Measurements from ENCODE around the gene FNTB.
A peak's percentile ranks its signal among the peaks of the same experiment; 100 is the strongest.
"Not testable (repeated sequence)": the region's sequence is repeated elsewhere in the genome, so short reads cannot be mapped to it uniquely, and the experiment has no call there.

FNTB gene

DNA sequence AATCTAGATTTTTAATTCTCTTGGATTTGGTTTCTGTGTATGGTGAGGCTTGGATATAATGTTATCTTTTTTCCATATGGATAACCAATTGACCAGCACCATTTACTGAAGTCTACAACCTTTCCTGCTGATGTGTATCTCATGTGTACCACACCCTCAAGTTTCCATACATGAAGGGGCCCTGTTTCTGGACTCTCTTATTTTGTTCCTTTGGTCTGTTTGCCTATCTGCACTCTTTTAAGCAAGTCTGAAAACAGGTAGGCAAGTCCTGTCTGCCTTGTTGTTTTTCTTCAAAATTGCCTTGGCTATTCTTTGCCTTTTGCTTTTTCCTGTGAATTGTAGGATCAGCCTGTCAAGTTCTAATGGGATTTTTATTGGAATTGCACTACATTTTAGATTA lies 71.0 kb downstream of the FNTB start:
- no peak for DNase-seq

DNA sequence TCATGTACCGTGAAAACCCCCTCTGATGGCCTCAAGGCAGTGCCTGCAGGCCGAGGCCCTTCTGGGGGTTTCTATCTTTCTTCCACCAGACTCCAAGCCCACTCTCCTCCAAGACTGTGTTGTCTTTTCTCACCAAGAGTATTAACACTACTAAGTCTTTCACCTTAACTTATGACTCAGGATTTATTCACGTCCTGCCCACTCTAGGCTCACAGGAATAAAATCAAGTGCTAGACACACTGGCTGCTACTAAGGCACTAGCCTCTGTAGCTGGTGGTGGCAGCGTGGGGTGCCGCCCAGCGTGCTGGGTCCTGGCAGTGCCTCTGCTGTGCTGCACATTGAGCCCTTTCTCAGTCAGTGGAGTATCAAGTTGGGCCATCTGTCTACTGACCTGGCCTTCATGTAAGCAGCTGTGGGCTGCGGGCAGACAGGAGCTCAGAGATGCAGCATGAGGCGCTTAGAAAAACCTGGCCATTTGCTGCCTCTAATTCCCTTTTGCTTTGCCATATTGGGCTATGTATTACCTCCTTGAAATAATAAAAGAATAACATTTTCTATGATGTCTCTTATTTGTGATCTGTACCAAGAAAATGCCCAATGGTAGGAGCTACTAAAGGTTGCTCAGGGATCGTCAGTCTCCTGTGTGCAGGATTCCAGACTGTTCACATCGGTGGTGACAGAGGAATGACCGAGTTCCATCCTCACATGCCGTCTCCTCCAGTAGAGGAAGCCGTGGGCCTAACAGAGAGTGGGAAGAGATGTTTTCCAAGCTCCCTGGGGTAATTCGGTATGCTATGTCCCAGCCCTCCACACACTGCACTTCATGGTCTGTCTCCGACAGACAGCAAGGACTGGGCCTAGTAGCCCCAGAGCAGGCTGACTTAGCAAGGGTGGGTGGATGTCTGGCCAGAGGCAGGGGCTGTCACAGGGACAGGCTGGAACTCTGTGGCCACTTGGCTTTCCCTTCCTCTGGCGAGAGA lies 75.7 kb downstream of the FNTB start:
- DNase-seq: no peak

DNA sequence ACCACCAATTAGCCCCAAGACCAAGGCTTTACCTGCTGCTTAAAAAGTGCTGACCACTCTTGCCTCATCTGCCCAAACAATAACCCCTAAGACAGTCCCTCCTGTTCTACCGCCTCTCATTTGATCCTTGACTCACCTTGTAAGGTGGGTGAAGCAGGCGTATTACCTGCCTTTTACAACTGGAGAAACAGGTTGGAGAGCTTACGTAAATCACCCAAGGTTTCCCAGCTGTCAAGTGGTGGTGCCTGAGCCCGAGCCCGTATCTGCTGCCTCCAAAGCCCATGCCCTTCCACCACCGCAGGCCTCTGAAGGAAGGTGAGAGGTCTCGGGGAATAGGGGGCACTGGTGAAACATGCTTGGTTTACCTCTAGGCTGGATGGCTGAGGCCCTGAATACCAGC lies 79.0 kb downstream of the FNTB start:
- no peak for DNase-seq

DNA sequence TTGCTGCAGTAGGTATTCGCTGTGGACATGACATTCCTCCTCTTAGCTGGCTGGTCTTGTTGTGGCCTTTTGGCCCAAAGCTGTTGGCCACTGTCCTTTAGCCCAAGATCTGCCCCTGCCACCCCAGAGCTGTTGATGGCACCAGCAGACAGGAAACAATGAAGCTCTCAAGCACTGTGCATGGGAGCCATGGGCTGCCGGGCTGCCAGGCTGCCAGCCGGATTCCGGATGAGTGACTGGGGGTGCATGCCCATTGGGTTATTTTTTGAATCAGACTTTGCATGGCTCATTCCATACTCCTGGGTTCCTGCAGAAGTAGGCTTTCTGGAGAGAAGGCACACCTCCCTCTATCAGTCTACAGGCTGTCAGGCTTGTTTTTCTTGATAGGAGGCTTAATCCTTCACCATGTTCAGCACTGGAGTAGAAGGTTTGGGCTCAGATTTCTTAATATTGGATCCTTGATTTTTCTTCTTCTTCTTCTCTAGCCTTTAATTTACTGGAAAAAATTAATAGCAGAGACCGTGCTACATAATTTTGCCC lies 83.2 kb downstream of the FNTB start:
- no peak for DNase-seq

DNA sequence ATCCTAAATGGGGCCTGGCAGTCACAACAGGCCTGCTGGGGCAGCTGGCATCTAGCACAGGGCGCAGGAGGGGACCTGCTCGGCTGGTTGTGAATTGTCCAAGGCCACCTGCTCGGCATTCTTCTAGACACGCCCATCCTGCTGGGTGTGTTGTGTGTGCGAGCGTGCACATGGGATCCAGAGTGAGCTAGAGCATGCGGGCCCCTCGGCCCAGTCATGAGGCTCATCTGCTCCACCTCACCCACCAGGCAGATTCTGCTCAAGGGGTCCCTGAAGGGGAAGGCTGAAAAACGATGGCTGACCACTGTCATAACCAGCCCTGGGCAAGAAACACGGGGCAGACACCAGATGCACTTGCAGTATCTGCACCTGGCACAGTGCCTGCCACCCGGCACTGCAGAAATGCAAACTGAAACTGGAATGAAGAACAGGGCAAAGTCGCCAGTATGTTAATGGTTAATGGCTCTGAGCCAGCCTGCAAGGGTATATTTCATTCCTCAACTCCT lies 83.8 kb downstream of the FNTB start:
- DNase-seq: peak; percentile 97

DNA sequence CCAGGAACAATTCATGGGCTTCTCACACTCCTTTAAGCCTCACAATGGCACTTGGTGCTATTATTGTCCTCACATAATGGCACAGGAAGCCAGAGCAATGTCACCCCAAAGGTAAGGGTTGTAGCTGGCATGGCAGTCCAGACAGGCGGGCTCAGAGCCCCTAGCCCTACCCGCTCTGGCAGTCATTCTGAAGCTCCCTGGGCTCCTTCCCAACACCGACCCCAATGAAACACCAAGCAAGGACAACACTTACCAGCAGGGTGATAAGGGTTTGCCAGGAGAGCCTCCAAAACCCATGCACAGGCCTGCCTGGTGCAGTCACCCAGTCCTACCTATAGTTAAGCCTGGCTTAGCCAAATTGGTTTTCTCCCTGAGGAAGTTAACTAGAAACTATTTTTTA lies 84.8 kb downstream of the FNTB start:
- no peak for DNase-seq

DNA sequence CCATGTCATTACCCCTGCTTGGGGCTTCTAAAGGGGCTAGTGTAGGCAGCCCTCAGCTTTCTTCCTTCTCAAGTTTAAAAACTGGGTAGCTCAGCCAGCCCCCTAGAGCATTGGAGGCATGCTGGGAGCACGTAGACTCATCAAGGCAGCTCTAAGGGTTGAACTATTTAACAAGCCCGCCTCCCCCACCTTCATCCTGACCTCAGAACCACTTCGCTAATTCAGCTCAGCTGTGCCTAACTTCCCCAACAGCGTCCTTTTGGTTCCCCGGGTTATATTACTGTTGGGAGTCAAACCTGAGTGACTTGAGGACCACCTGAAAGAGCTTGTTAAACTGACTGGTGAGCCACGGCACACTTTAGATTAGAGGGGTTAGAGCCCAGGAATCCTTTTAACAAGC lies 85.6 kb downstream of the FNTB start:
- no peak for DNase-seq

DNA sequence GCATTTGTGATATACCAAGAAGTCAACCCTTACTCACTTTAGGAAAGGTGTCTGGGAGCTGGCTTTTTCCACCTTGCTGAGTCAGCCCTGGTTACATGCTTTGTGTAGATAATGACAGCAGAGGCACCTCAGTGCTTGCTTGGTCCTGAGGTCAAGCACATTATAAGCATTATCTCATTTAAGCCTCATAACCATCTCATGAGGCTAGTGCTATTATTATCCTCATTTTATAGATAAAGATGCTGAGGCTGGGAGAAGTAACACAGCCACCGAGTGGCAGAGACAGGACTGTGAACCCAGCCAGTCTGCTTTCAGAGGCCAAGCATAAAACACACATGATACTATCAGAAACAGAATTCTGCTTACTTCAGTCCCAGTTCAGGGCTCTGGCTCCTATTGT lies 86.2 kb downstream of the FNTB start:
- DNase-seq: no peak

DNA sequence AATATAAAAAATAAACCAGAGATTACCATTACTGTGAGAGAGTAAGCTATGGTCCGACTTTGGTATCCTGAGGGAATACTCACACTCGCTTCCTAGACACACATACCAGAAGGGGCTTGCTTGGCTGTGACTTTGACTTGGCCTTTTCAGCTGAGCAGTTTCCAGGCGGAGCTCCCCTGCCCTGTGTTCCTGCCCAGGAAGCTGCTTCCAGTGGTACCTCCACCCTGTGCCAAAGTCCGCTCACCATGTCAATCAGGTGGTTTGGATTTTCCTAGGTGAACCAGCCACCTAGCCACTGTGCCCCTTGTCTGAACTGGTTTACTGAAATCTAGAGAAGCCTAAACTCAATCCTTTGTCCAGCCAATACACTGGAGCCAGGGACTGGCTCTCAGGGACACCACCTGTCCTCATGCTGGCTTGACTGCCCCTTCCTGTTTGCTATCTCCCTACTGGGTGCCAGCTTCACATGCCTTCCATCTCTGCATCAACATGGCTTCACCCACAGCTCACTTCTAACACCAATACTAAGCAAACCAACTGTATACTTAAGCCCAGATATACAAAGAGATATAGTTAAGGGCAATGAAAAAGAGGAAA lies 87.0 kb downstream of the FNTB start:
- DNase-seq: no peak

DNA sequence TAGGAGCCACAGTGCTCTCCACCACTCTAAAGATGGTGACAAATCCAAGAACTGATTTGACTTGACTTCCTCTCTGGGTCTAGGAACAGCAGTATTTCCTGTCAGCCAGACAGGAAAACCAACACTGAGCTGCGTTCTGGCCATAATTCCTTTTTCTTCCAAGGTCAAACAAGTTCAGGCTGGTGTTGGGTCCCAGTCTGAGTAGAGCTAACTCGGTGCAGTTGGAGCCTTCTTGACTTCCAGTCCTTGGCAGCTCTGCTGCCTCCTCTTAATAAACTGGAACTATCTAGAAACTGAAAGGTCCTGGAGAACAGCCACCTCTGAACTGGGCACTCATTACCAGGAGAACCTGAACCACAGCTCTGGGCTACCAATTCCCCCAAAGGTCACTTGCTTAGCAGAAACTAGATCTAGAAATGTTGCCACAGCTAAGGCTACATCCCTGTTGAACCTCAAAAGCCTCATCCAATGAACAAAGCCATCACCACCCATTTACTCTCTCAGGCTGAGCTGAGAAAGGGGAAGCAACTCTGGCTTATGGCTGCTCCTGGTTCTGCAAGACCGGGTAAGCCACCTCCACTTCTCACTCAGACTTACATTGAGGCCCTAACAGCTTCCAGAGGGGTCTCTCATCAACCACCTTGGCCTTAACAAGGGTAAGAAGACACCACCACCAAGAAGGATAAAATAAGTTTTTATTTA lies 87.9 kb downstream of the FNTB start:
- no peak for DNase-seq

DNA sequence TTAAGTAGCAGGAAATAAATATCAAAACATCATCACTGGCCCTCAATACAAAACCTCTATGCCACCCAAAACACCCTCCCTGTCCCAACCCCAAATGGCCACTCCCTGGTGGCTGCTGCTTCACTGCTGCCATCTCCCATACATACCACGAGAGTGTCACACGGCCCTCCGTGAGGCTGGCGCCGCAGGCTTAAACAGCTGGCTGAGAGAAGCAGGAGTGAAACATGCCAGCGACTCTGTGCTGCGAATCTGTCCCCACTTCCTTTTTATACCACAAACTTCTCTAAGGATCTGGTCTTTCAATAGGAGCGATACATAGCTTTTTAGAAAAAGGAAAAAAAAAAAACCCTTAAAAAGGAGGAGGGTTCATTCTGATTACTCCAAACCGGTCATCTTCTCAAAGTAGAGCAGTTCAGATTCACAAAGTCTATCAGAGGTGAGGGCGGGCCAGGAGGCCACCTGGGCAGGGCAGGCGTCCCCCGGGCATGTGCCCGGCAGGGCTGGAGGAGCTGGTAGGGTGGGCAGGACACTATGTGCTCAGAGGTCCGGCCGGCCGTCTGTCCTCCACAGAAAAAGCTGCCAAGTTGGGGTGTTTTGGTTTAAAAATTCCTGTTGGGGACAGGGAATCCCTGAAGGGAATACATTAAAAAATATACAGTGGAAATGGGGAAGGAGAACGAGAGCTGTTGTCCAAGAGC lies 89.1 kb downstream of the FNTB start:
- DNase-seq: no peak

DNA sequence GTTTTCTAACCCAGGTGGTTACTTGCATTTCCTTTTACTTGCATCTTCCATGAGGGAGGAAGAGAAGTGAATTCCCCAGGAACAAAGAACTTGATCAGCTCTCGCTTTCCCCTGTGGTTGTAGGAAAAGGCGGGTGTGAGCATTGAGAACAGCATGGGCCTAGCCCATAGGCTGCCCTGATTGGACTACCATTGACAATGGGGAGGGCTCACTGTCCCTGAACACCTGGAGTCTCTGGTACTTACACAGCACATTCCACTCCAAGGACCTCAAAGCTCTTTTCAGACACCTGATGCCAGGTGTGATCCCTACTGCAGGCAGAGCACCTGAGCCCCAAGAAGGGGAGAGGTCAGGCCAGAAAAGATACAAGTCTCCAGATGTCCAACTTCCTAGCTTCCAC lies 90.6 kb downstream of the FNTB start:
- no peak for DNase-seq

DNA sequence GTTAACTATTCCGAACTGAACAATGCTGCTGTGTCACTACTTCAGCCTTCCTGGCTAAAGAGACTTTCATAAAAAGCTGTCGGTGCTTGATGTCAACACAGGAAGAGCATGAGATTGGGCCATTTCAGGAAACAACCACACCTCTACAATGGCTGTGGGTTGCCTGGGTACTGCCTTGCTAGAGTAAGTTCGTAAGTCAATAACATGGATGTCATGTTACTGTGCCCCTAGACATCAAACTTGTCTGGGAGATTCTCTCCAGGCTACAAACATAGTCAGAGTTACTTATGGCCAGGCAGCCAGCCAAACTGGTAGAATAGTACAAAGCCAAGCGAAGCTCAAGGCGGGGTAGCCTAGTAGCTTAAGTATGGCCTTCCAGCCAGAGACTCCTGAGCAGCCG lies 92.5 kb downstream of the FNTB start:
- DNase-seq: no peak

DNA sequence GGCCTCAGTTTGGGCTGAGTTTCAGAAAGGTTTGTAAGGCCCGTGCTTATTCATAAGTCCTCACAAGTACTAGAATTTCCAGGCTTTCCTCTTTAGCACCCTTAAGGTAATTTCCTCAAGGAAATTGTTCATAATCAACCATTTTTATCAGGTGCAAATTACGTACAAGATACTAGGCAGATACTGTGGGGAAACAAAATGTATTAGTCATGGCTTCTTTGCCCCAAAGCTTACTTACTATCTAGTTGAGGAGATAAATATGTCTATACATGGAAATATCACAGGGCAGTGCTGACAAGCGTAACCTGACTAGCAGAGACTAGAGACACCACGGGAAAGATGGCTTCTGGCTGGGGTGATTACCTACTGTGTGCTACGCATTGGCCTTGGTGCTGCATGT lies 93.1 kb downstream of the FNTB start:
- DNase-seq: no peak

DNA sequence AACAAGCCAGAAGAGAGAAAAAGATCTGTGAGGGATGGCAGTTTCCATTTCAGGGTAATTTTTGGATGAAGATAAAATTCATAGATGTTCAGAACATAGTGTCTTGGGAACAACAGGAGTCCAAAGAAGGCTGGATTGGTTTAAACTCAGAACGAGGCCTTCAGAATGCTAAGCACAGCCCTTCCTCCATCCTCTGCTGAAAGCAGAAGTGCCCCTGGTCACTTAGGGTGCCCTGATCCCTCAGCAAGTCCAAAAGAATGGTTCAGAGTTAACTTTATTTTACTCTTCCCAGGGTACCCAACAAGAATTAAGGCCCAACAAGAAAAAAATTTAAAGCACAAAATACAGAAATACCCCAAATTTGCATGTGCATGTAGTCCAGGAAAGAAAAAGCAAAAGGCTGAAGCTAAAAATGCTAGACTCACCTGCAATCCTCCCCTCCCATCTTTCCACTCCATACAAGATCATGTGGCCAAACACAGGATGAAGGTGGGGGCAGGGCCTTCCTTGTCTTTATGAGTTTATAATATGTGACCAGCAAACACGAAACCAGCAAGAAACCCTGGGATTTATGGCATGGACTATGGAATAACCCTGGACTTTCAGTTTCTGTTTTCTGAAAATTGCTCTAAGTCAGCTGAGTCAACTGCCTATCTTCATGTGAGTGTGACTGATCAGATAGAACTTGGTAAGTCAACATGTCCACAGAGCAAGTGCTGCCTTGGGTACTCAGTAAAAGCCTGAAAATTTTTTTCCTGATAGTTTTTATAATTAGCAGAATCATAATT lies 94.5 kb downstream of the FNTB start:
- DNase-seq: no peak

DNA sequence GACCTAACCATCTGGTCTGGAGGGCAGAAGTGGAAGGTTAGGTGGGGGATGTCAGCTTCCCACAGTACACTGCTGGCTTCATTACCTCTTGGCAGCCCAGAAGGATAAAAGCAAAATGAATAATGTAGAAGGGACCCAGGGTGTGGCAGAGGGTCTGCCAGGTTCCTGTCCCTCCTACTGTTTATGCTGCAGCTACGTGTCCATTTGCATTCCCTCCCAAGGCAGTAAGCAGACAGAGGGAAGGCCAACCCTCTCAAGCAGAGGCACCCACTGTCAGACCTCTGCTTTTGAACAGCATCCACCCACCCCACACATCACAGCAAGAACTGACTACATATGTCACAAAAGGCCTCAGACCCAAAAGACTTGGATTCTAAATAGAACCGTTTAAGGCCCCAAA lies 96.2 kb downstream of the FNTB start:
- DNase-seq: no peak

DNA sequence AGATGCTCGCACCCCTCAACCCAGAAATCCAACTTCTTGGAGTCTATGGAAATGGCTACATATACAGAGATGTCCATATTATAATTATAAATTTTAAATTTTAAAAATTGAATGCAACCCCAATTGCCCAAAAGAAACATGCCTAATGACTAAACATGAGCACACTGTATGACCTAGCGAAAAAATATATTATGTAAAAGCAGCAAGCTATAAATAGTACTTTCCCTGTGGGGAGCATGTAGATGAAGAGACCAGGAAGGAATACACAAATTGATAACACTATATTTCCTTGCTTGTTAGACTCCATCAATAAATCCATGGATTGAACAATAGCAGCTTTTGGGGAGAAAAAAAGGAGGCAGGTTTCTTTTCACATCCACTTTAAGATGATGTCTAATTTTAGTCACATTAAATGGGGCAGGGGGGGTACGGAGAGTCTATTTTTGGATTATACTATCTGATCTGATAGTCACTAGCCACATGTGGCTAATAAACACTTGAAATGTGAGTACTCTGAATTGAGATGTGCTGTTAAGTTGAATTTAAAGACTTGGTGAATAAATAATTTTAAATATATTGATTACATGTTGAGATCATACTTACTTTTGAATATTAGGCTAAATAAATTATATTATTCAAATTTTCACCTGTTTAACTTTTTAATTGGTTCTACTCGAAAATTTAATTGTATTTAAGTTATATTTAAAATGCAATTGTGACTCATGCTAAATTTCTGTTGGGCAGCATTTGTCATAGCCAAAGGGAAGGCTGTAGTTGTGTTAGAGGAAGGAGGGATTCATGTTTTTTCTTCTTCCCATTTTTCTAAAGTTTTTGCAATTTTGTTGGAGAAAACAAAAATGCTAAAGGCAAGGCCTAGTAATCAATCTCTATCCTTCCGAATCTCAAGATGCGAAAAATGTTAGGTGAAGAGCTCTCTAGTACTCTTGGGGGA lies 98.1 kb downstream of the FNTB start:
- no peak for DNase-seq

DNA sequence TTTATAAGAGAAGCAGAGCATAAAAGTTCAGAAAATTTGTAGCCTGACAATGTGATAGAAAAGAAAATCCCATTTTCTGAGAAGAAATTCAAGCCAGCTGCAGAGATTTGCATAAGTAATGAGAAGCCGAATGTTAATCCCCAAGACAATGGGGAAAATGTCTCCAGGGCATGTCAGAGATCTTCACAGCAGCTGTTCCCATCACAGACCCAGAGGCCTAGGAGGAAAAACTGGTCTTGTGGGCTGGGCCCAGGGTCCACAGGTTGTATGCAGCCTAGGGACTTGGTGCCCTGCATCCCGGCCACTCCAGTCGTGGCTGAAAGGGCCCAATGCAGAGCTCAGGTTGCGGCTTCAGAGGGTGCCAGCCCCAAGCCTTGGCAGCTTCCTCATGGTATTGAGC lies 100.0 kb downstream of the FNTB start:
- not testable (repeated sequence) for DNase-seq

DNA sequence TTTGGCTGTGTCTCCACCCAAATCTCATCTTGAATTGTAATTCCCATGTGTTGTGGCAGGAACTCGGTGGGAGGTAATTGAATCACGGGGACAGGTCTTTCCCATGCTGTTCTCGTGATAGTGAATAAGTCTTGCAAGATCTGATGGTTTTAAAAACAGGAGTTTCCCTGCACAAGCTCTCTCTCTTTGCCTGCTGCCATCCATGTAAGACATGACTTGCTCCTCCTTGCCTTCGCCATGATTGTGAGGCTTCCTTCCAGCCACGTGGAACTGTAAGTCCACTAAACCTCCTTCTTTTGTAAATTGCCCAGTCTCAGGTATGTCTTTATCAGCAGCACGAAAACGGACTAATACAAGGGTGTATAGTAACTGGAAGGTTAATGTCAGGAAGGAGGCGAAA lies 101.1 kb downstream of the FNTB start:
- not testable (repeated sequence) for DNase-seq

DNA sequence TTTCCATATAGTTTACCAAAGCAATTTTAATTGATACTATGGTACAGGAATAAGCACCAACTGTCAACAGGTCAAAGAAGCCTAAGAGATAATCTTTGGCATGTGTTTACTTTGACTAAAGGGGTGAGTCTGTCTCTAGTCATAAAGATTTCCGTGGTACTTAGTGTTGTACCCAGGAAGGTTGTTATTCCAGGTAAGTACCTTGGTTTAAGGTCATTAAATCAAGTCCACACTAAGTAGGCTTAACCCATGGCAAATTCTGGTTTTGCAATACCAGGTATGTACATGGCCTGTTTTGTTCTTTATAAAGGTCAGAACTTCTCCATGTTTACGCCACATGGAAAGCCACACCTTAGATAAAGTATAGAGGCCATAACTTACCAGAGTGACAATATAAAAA lies 105.7 kb downstream of the FNTB start:
- DNase-seq: no peak
